ENCODE measurements around the gene RGP1.

- TF ChIP-seq CTCF (IDR thresholded peaks at IDR 0.05; ENCODE audit: low read depth, low read length) (no peak), EZH2phosphoT487 (IDR thresholded peaks at IDR 0.05; ENCODE audit: low read depth) (no peak)
Measured at GRCh38 chr9:35738924-35739323, 10.2 kb upstream of the RGP1 start.

All from OCI-LY3 (cell line).